Gastroesophageal sphincter (tissue), 4 donors: ENCODE data around the gene RITA1. TPM values are rescaled to one million over a fixed set of nuclear protein-coding genes. Genes with fewer than 3 reads are reported as not detected.

Experiments
- ATAC-seq: fragments of 150-250 bp; one replicate; pipeline ENCODE4 v1.9.1; 2016; ENCODE audit warnings: mild to moderate bottlenecking, moderate library complexity
- H3K27ac ChIP-seq, 4 donors: fragments of 200-600 bp; sonication (generic) in 3 of 4; 1 replicate in 3 of 4; 2 replicates in 1 of 4; pipeline ENCODE4 v1.5.1; 2016 to 2019
- H3K27me3 ChIP-seq: fragments of 200-600 bp; sonication (generic); one replicate; pipeline ENCODE4 v1.5.1; 2019
- H3K36me3 ChIP-seq, 2 donors: fragments of 200-600 bp; sonication (generic); one replicate each; pipeline ENCODE4 v1.5.1; 2019; ENCODE audit warnings: control low read depth in 1 of 2
- H3K4me1 ChIP-seq, 3 donors: fragments of 200-600 bp; sonication (generic); 1 replicate in 2 of 3; 2 replicates in 1 of 3; pipeline ENCODE4 v1.5.1; 2016 to 2019; ENCODE audit warnings: control low read depth in 2 of 3
- H3K4me3 ChIP-seq, 2 donors: fragments of 200-600 bp; sonication (generic); one replicate each; pipeline ENCODE4 v1.5.1; 2019; ENCODE audit warnings: mild to moderate bottlenecking in 1 of 2, moderate library complexity in 1 of 2
- H3K9me3 ChIP-seq, 3 donors: fragments of 200-600 bp; sonication (generic); one replicate each; pipeline ENCODE4 v1.5.1; 2017 to 2019; ENCODE audit warnings: control low read depth in 2 of 3
- EP300 ChIP-seq: sonication (generic); formaldehyde crosslinking; IDR thresholded peaks from one replicate; pipeline ENCODE4 v1.6.1; 2017; ENCODE audit warnings: antibody characterized with exemption, mild to moderate bottlenecking
- POLR2A ChIP-seq, 2 donors: fragments of 450-650 bp; IDR thresholded peaks; one replicate each; pipeline ENCODE4 v1.6.1; 2017; ENCODE audit warnings: antibody characterized with exemption in 2 of 2, mild to moderate bottlenecking in 2 of 2, moderate library complexity in 1 of 2
- POLR2AphosphoS5 ChIP-seq: sonication (generic); formaldehyde crosslinking; IDR thresholded peaks from one replicate; pipeline ENCODE4 v1.6.1; 2017; ENCODE audit warnings: antibody characterized with exemption
- WGBS, 2 donors: methylation state at CpG; one replicate each; pipeline ENCODE4 v1.1.5; 2018; ENCODE audit warnings: low coverage in 1 of 2; 5-methylcytosine and 5-hydroxymethylcytosine counted together
- total RNA-seq, 4 donors: library from RNA; depleted of rRNA; stranded (reverse); fragments of >200 nt; gene quantifications; one replicate each; pipeline ENCODE4 v1.1.0, GENCODE V29; 2016
- TF ChIP-seq, protein P1 (sequence below), 4 experiments: fragments of 200-600 bp in 2 of 4; fragments of 450-650 bp in 2 of 4; sonication (generic) in 1 of 4; IDR thresholded peaks; one replicate each; pipeline ENCODE4 v1.5.1; 2017 to 2019; ENCODE audit warnings: antibody characterized with exemption in 4 of 4, mild to moderate bottlenecking in 2 of 4, moderate library complexity in 2 of 4

The RITA1 gene
- total RNA-seq, 4 donors from 2014 or later, result 12.3 to 22.8 (median 16.6) TPM

DNA sequence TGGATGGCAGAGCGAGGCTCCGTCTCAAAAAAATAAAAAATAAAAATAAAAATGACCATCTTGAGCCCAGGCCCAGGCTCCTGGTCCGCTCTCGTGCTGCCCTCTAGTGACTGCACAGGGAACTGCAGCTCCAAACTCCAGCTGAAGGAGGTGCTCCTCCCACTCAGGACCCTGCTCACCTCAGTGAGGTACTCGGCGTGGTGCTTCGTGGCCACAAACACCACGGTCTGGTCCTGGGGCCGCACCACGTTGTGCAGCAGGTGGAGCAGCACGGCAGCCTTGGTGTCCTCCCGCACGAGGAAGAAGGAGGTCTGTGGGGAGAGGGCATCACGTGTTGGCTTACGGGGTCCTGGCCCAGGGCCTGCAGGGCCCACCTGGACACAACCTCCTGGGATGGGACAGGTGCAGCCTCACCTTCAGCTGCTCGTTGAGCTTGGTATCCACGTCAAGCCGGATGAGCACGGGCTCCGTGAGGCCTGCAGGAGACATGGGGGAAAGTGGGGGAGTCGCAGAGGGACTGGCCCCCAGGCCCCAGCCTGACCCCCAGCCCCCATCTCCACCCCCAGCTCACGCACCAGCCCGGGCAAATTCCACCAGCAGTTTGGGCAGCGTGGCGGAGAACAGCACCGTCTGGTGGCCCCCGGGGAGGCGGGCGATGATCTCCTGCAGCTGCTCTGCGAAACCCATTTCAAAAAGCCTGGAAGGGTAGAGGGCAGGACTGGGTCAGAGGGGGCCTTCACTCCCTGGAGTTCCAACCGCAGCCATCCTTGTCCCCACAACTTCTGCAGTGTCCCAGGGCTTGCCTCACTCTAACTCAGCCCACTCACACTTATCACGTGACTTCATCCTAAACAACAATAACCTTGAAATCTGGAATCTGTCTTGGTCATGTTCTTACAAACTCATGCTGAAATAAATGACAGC, 10.8 kb upstream of the RITA1 start:
- no peaks in the 10 kb centered on the region for H3K4me1 ChIP-seq
- H3K27ac ChIP-seq, result no peak overlapping the region
- 3 to 13% methylated on average over 6 to 7 of the region's 32 CpGs for WGBS, 2 donors
- ATAC-seq, result peak; percentile 68
- no peaks in the 10 kb centered on the region for H3K27me3 ChIP-seq
- no peak overlapping the region for H3K4me3 ChIP-seq
- TF ChIP-seq EP300 (no peak), POLR2AphosphoS5 (no peak), POLR2A (IDR thresholded peaks at IDR 0.05) (no peak)
- TF ChIP-seq, protein P1, sequence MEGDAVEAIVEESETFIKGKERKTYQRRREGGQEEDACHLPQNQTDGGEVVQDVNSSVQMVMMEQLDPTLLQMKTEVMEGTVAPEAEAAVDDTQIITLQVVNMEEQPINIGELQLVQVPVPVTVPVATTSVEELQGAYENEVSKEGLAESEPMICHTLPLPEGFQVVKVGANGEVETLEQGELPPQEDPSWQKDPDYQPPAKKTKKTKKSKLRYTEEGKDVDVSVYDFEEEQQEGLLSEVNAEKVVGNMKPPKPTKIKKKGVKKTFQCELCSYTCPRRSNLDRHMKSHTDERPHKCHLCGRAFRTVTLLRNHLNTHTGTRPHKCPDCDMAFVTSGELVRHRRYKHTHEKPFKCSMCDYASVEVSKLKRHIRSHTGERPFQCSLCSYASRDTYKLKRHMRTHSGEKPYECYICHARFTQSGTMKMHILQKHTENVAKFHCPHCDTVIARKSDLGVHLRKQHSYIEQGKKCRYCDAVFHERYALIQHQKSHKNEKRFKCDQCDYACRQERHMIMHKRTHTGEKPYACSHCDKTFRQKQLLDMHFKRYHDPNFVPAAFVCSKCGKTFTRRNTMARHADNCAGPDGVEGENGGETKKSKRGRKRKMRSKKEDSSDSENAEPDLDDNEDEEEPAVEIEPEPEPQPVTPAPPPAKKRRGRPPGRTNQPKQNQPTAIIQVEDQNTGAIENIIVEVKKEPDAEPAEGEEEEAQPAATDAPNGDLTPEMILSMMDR (IDR thresholded peaks at IDR 0.05), result peak in 3 of 4 experiments; percentile 78 to 97 (median 88)
- peaks cover 0 to 11% (median 0%) of the 10 kb centered on the region in 3 donors for H3K9me3 ChIP-seq
- peaks cover 0 to 100% of the 10 kb centered on the region in 2 donors for H3K36me3 ChIP-seq

DNA sequence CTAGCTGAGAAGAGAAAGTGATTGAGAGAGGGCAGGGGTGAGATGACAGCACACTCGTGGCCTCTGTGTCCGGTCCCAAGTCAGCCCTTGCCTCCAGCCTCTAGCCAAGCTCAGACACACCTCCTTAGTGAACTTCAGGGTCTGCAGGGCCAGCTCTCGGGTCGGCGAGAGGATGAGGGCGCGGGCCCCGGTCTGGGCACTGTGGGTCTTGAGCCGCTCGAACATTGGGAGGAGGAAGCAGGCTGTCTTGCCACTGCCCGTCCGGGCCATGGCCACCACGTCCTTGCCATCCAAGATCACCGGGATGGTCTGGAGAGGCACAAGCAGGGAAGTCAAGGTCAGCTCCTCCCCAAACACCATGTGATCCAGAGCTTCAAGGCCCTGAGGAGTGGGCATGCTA, 6.5 kb upstream of the RITA1 start:
- WGBS, 2 donors, result no CpG with 5 or more reads among the region's 14 CpGs
- no peak for TF ChIP-seq POLR2A (IDR thresholded peaks at IDR 0.05)
- H3K36me3 ChIP-seq, result peaks cover 0 to 72% of the 10 kb centered on the region in 2 donors

DNA sequence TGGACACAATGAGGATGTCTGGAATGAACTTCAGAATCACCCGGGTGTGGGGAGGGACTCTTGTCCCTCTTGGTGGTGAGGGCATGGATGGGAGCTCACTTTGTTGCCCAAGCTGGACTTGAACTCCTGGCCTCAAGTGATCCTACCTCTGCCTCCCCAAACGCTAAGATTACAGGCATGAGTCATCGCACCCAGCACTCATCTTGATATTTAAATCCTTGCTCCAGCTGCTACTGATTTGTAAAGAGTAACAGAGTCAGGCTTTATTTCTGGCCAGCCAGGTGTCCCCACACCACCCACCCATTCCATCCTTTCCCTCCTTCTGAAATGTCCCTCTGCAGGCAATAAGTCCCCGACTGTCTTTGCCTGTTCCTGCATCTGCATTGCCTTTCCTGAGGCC, 5.2 kb upstream of the RITA1 start:
- TF ChIP-seq EP300 (no peak), POLR2AphosphoS5 (no peak), POLR2A (IDR thresholded peaks at IDR 0.05) (no peak)
- TF ChIP-seq, protein P1 (IDR thresholded peaks at IDR 0.05), result no peak
- ATAC-seq, result no peak
- H3K4me1 ChIP-seq, result peaks cover 0 to 28% (median 13%) of the 10 kb centered on the region in 3 donors
- 11 to 72% methylated on average over 1 to 3 of the region's 4 CpGs for WGBS, 2 donors
- peaks cover 0 to 59% of the 10 kb centered on the region in 2 donors for H3K36me3 ChIP-seq
- no peak overlapping the region for H3K27ac ChIP-seq
- no peaks in the 10 kb centered on the region for H3K27me3 ChIP-seq
- no peak overlapping the region for H3K4me3 ChIP-seq
- H3K9me3 ChIP-seq, result peaks cover 0 to 11% (median 0%) of the 10 kb centered on the region in 3 donors

More for the DNA sequence above, 6.5 kb upstream of the RITA1 start:
- Histone ChIP-seq H3K27me3 (no peaks in the 10 kb centered on the region), H3K4me3 (no peak overlapping the region), H3K4me1 (peaks cover 0 to 21% (median 9%) of the 10 kb centered on the region in 3 donors), H3K27ac (no peak overlapping the region), H3K9me3 (peaks cover 0 to 11% (median 0%) of the 10 kb centered on the region in 3 donors)
- ATAC-seq, result no peak

DNA sequence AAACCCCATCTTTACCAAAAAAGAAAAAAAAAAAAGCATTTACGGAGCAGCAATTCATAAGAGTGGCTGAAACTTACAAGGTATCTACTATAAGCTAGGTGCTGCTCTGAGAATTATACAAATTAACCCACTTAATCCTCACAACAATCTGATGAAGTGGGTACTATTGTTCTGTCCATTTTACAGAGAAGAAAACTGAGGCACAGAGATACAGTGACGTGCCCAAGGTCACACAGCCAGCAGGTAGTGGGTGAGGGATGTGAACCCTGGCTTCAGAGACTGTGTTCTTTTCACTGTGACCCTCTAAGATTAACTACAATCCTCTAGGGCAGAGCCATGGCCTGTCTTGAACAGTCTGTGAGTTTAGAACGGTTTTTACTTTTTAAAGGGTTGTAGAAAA, 3.5 kb upstream of the RITA1 start:
- peaks cover 0 to 41% (median 21%) of the 10 kb centered on the region in 3 donors for H3K4me1 ChIP-seq
- H3K27me3 ChIP-seq, result no peaks in the 10 kb centered on the region
- 78 to 91% methylated on average over 3 of the region's 3 CpGs for WGBS, 2 donors
- H3K27ac ChIP-seq, result no peak overlapping the region
- H3K4me3 ChIP-seq, result no peak overlapping the region
- TF ChIP-seq, protein P1 (IDR thresholded peaks at IDR 0.05), result no peak
- no peak for TF ChIP-seq EP300
- no peak for TF ChIP-seq POLR2A (IDR thresholded peaks at IDR 0.05)
- TF ChIP-seq POLR2AphosphoS5, result no peak
- H3K9me3 ChIP-seq, result peaks cover 0 to 7% (median 0%) of the 10 kb centered on the region in 3 donors
- no peak for ATAC-seq
- H3K36me3 ChIP-seq, result peaks cover 0 to 42% of the 10 kb centered on the region in 2 donors

DNA sequence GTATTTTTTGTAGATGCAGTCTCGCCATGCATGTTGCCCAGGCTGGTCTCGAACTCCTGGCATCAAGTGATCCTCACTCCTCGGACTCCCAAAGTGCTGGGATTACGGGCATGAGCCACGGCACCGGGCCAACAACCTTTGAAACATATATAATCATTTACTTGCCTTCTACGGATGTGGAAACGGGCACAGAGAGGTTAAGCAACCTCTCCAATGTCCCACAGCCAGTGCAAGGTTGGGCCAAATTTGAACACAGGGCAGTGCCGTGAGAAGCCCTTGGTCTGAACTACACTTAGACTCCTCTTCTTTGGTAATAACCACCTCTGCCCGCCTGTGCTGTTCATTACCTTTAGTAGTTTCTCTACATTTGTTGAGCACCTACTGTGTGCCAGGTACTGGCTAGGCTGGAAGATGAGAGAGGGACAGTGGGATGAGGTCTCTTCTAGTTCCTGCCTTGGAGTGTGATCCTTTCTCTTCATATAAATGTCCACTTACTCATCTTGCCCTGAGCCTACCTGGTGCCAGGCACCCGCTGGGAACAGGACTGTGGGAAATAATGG, 2.4 kb upstream of the RITA1 start:
- Histone ChIP-seq H3K27ac (no peak overlapping the region), H3K36me3 (peaks cover 0 to 33% of the 10 kb centered on the region in 2 donors), H3K9me3 (no peaks in the 10 kb centered on the region), H3K4me3 (no peak overlapping the region), H3K4me1 (peaks cover 0 to 50% (median 21%) of the 10 kb centered on the region in 3 donors), H3K27me3 (no peaks in the 10 kb centered on the region)
- WGBS, 2 donors, result 100% methylated on average over 1 to 4 of the region's 11 CpGs
- TF ChIP-seq, protein P1 (IDR thresholded peaks at IDR 0.05), result no peak
- TF ChIP-seq POLR2AphosphoS5, result no peak
- TF ChIP-seq EP300, result no peak
- no peak for TF ChIP-seq POLR2A (IDR thresholded peaks at IDR 0.05)
- no peak for ATAC-seq
